Measurements from ENCODE around the gene ITIH1.
A peak's percentile ranks its signal among the peaks of the same experiment; 100 is the strongest.
"Not testable (repeated sequence)": the region's sequence is repeated elsewhere in the genome, so short reads cannot be mapped to it uniquely, and the experiment has no call there.

Gene ITIH1, protein sequence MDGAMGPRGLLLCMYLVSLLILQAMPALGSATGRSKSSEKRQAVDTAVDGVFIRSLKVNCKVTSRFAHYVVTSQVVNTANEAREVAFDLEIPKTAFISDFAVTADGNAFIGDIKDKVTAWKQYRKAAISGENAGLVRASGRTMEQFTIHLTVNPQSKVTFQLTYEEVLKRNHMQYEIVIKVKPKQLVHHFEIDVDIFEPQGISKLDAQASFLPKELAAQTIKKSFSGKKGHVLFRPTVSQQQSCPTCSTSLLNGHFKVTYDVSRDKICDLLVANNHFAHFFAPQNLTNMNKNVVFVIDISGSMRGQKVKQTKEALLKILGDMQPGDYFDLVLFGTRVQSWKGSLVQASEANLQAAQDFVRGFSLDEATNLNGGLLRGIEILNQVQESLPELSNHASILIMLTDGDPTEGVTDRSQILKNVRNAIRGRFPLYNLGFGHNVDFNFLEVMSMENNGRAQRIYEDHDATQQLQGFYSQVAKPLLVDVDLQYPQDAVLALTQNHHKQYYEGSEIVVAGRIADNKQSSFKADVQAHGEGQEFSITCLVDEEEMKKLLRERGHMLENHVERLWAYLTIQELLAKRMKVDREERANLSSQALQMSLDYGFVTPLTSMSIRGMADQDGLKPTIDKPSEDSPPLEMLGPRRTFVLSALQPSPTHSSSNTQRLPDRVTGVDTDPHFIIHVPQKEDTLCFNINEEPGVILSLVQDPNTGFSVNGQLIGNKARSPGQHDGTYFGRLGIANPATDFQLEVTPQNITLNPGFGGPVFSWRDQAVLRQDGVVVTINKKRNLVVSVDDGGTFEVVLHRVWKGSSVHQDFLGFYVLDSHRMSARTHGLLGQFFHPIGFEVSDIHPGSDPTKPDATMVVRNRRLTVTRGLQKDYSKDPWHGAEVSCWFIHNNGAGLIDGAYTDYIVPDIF

GRCh38 chr3:52777127-52777958 is at the start of gene ITIH1:
TSS of gene ITIH1 (plus strand) at chr3:52777599. CDS start at chr3:52777616, 17 bp downstream.
- DNase-seq = no peak

DNA sequence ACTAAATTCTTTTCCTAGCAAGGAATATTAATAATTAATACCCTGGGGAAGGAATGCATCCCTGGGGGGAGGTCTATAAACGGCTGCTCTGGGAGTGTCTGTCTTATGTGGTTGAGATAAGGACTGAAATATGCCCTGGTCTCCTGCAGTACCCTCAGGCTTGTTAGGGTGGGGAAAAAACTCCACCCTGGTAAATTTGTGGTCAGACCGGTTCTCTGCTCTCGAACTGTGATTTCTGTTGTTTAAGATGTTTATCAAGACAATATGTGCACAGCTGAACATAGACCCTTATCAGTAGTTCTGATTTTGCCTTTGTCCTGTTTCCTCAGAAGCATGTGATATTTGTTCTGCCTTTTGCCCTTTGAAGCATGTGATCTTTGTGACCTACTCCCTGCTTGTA is 48.6 kb upstream of the ITIH1 start:
- not testable (repeated sequence) for DNase-seq

- no peak for DNase-seq
Observed at GRCh38 chr3:52730681-52731080, 46.7 kb upstream of the ITIH1 start.

DNA sequence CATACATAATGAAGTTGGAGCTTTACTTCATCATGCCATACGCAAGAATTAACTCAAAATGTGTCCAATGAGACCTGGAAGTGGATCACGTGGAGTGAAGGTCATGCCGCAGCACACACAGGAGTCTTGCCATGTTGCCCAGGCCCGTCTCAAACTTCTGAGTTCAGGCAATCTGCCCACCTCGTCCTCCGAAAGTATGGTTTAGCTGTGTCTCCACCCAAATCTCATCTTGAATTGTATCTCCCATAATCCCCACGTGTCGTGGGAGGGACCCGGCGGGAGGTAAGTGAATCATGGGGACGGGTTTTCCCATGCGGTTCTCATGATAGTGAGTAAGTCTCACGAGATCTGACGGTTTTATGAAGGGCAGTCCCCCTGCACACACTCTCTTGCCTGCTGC is 45.8 kb upstream of the ITIH1 start:
- DNase-seq = no peak

- DNase-seq = no peak
Observed at GRCh38 chr3:52733256-52733891, 44.0 kb upstream of the ITIH1 start.

DNA sequence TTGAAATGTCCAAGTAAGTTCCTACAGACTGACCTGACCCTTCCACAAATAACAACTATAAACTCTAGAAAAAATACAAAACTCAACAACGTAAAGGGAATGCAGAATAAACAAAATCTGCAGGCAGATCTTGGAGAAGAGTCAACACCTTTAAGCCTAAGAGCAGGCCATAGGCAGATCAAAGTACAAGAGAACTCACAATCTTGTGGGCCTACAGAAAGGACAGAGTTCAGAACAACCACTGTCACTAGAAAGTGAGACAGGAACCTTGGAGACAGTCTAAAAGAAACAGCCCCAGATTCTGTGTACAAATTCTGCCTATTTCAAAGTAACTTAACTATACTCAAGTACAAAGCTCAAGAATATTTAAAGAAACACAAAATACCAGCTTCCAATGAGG is 37.7 kb upstream of the ITIH1 start:
- DNase-seq = no peak

DNA sequence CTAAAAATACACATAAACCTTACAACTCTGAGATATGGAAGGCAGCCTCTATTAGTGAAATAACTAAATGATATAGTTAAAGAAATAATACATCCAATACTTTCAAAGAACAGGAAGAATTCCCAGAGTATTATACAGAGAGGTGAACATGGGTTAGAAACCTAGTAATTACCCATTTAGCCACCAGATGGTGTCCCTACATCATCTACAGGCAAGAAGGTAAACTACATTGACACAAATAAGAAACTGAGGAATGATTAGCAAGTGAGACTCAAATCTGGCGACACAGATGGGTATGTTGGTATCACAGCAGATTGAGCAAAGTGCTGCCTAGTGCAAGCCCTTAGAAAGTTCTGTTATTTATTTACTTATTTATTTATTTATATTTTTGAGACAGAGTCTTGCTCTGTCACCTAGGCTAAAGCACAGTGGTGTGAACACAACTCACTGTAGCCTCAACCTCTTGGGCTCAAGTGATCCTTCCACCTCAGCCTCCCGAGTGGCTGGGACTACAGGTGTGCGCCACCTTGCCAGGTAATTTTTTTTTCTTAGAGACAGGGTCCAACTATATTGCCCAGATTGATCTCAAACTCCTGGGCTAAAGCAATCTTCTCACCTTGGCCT is 34.9 kb upstream of the ITIH1 start:
- DNase-seq = no peak

DNA sequence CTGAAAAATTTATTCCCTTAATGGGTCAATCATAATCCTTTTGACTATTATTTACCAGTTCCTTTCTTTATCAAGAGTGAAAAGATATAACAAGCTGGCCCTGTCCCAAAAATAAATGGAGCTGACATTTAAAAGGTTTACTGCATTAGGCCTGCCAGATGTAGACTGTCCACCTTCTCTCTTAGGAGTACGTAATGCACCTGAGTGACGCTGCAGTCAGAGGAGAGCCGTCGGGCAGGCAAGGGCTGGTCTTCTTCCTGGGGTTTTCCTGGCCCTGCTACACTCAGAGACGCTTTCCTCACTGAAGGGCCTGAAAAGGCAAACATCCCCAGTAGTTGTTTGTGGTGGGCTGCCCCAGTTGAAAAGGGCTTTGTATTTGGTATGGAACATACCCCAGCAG is 34.2 kb upstream of the ITIH1 start:
- DNase-seq = no peak

- DNase-seq = no peak
Observed at GRCh38 chr3:52743721-52744120, 33.7 kb upstream of the ITIH1 start.

DNA sequence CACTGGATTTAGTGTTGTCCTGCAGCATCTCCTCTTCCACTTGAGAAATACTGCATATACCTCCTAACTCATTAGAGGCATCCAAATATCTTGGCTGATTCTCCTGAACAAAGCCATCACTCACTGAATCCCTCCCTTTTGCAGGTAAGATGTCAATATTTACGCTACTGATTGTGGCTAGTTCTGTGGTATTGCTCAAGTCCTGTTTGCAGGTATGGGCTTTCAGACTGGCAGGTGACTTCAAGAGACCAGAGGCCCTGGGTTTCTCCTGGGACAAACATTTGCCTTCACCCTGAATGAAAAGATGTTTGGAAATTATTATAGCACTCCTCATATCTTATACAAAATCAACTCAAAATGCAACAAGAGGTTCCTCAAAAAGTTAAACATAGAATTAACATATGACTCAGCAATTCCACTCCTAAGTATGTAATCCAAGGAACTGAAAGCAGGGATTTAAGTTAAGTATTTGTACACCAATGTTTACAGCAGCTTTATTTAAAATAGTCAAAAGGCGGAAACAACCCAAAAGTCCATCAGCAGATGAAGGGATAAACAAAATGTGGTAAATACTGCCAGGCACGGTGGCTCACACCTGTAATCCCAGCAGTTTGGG is 25.2 kb upstream of the ITIH1 start:
- no peak for DNase-seq

DNA sequence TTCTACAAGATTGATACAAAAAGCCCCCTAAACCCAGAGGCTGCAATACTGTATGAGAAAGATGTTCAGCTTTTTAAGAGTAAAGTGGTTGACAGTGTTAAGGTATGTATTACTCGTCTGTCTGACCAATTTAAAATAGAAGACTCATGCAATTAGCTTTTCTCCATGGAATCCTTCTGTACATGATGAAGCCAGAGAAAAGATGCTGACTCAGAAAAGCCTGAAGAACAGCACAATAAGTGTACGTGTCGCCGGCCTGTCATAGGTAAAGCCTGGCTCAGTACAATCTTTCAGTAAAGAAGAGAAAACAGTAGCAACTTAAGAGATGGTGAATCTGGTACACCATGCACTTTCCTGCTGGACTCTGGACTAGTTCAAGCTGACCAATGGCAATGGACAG is 23.0 kb upstream of the ITIH1 start:
- DNase-seq = no peak

- DNase-seq = no peak
Observed at GRCh38 chr3:52756141-52756540, 21.3 kb upstream of the ITIH1 start.

- no peak for DNase-seq
Observed at GRCh38 chr3:52763466-52763865, 13.9 kb upstream of the ITIH1 start.

DNA sequence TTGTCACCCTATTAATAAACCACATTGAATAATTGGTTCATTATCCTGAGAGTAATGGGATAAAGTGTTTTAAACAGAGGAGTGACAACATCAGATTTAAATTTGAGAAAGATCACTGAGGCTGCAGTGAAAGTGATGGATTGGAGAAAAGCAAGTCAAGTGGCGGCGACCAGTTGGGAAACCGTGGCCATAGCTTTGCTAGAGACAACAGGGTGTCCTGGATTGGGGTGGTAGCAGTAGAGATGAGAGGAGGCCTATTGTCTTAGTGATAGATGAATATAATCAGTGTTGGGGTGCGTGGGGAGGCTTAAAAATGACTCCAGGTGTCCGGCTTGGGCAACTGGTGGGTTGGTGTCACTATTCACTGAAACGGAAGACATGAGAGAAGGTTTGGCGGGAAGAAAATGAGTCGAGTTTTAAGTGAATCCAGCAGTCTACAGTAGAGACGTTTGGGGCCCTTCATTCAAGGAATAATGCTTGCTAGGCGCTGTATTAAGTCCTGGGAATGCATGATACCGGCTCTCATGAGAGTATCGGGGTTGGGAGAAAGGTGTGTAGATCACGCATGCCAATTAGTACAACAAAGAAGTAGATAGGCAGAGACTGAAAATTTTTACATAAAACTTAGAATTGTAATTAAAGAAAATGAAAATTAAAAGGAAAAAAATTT is 7.5 kb upstream of the ITIH1 start:
- no peak for DNase-seq

DNA sequence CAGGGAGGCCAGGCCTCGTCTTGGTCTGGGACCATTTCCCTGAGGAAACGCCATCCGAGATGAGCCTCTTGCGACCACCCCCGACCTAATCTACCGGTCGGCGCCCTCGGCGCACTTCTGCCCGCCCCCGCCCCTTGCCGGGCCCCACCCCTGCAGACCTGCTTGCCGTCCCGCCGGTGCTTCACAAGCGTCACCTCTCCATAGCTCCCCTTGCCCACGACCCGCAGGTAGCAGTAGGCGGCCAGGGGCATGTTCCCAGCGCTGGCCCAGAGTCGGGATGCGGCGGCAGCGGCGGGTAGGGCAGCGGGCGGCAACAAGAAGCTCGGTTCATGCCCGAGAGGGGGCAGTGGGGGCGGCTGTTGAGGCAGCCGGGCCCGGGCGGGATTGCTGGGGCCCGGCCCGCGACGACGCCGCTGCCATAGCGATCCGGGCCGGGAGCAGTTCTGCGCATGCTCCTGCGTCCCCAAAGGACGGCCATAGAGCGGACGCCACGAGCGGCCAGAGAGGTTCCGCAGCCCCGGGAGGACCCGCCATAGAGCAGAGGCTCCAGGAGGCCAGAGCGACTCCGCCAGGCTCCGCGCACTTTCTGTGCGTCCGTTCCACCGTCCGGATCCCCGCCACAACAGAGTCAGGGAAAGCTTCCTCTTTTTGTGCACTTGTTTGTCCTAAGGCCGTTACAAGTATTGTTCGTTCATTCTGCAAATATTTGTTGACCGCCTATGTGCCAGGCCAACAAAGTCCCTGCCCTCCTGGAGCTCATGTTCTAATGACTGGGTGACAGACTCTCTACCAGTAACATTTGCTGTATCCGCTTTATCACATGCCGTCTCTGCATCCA is 6.7 kb upstream of the ITIH1 start, which contains the start of gene NEK4:
NEK4 (minus strand) TSS at position 445 of the 838 bp plus-strand sequence; CDS start at position 251, 194 bp downstream.
- peak; percentile 95 for DNase-seq

- no peak for DNase-seq
Observed at GRCh38 chr3:52771334-52771681, 6.1 kb upstream of the ITIH1 start.

DNA sequence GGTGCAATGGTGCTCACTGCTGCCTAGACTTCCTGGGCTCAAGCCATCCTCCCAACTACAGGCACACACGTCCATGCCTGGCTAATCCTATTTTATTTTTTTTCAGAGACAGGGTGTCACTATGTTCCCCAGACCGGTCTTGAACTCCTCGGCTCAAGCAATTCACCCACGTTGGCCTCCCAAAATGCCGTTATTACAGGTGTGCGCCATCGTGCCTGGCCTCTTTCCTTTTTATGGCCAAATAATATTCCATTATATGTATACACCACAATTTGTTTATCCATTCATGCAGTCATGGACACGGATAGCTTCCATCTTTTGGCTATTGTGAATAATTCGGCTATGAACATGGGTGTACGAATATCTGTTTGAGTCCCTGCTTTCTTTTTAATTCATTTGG is 5.7 kb upstream of the ITIH1 start:
- DNase-seq = no peak

GRCh38 chr3:52773361-52774065 is 3.9 kb upstream of the ITIH1 start:
- no peak for DNase-seq

DNA sequence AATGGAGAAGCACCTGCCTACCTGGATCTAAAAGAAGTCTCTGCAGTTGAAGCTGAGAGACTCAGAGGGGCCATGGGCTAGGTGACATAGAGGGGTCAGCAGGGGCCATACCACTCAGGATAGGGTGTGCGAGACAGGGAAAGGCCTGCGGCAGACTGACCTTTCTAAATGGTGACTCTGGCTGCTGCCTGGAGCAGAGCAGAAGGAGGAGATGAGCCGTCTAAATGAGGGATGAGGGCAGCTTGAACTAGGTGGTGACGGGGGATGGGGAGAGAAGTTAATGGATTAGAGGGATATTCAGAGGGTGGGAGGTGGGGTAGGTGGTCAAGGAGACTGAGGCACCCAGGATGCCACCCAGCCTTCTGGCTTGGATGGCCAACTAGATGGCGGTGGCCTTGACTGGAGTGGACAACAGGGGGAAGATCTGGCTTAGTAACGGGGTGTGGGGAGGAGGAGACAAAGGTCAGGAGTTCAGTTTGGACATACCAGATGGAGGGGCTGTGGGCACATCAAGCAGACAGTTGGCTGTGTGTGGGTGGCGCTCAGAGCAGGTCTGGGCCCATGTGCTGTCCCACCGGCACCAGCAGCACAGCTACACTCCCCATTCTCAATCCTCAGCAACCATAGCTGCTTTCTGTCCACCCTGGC is 3.2 kb upstream of the ITIH1 start:
- DNase-seq = no peak
